T-helper 1 cell treated with Interleukin-12 subunit alpha and Interleukin-12 subunit beta and Interleukin-4 antibody, amounts not matched to agents 30 μg/mL and 1 μg/mL, for 36 hours (primary cell): ENCODE measurements around the gene NR2F6.

ENCODE experiments used
- H3K27ac Mint-ChIP-seq: one replicate; pipeline ENCODE4 v1.8.0; 2021; ENCODE audit warnings: mild to moderate bottlenecking, mixed read lengths
- H3K27me3 Mint-ChIP-seq: one replicate; pipeline ENCODE4 v1.8.0; 2021; ENCODE audit warnings: low read depth, mixed read lengths
- H3K36me3 Mint-ChIP-seq: one replicate; pipeline ENCODE4 v1.8.0; 2021; ENCODE audit warnings: low read depth, mixed read lengths
- H3K4me1 Mint-ChIP-seq: one replicate; pipeline ENCODE4 v1.8.0; 2021; ENCODE audit warnings: low read depth, mixed read lengths
- H3K4me3 Mint-ChIP-seq: one replicate; pipeline ENCODE4 v1.8.0; 2021; ENCODE audit warnings: mild to moderate bottlenecking, moderate library complexity, mixed read lengths
- H3K9me3 Mint-ChIP-seq: one replicate; pipeline ENCODE4 v1.8.0; 2021; ENCODE audit warnings: mixed read lengths

The NR2F6 gene

GRCh38 chr19:17245535-17245984, at the start of gene NR2F6:
NR2F6 (minus strand) TSS chr19:17245919; CDS start chr19:17245220, 699 bp downstream.
- H3K27me3 Mint-ChIP-seq: peaks cover 8% of the 10 kb centered on the region
- H3K9me3 Mint-ChIP-seq: no peaks in the 10 kb centered on the region
- peaks cover 6% of the 10 kb centered on the region for H3K4me1 Mint-ChIP-seq
- no peaks in the 10 kb centered on the region for H3K36me3 Mint-ChIP-seq
- peak within 1 kb of the TSS; percentile 52 for H3K27ac Mint-ChIP-seq
- peak within 1 kb of the TSS; percentile 86 for H3K4me3 Mint-ChIP-seq

- Mint-ChIP-seq H3K27ac (no peak overlapping the region), H3K36me3 (peaks cover 3% of the 10 kb centered on the region), H3K4me1 (peaks cover 5% of the 10 kb centered on the region), H3K4me3 (no peak overlapping the region), H3K9me3 (no peaks in the 10 kb centered on the region), H3K27me3 (no peaks in the 10 kb centered on the region)
These were observed 48.6 kb upstream of the NR2F6 start for GRCh38 chr19:17294051-17294891.

GRCh38 chr19:17293605-17294004, 47.9 kb upstream of the NR2F6 start:
- no peaks in the 10 kb centered on the region for H3K36me3 Mint-ChIP-seq
- H3K4me3 Mint-ChIP-seq: no peak overlapping the region

GRCh38 chr19:17292301-17293074, 46.8 kb upstream of the NR2F6 start:
- Mint-ChIP-seq H3K36me3 (no peaks in the 10 kb centered on the region), H3K4me1 (peaks cover 5% of the 10 kb centered on the region), H3K27me3 (no peaks in the 10 kb centered on the region), H3K27ac (peak overlapping the region; percentile 34), H3K9me3 (no peaks in the 10 kb centered on the region), H3K4me3 (peak overlapping the region; percentile 84)

More at GRCh38 chr19:17293605-17294004, 47.9 kb upstream of the NR2F6 start:
- Mint-ChIP-seq H3K27ac (no peak overlapping the region), H3K9me3 (no peaks in the 10 kb centered on the region), H3K4me1 (peaks cover 5% of the 10 kb centered on the region), H3K27me3 (no peaks in the 10 kb centered on the region)

- Mint-ChIP-seq H3K27ac (no peak overlapping the region), H3K4me1 (peaks cover 5% of the 10 kb centered on the region), H3K4me3 (no peak overlapping the region), H3K27me3 (no peaks in the 10 kb centered on the region), H3K9me3 (no peaks in the 10 kb centered on the region), H3K36me3 (no peaks in the 10 kb centered on the region)
These were observed 43.8 kb upstream of the NR2F6 start for GRCh38 chr19:17289489-17289888.

- no peak overlapping the region for H3K4me3 Mint-ChIP-seq
- no peak overlapping the region for H3K27ac Mint-ChIP-seq
- peaks cover 5% of the 10 kb centered on the region for H3K4me1 Mint-ChIP-seq
- H3K36me3 Mint-ChIP-seq: no peaks in the 10 kb centered on the region
- no peaks in the 10 kb centered on the region for H3K27me3 Mint-ChIP-seq
- no peaks in the 10 kb centered on the region for H3K9me3 Mint-ChIP-seq
These were observed 41.0 kb upstream of the NR2F6 start for GRCh38 chr19:17286752-17287151.

- H3K4me1 Mint-ChIP-seq: peaks cover 7% of the 10 kb centered on the region
- no peaks in the 10 kb centered on the region for H3K36me3 Mint-ChIP-seq
- no peaks in the 10 kb centered on the region for H3K27me3 Mint-ChIP-seq
- H3K27ac Mint-ChIP-seq: no peak overlapping the region
- no peaks in the 10 kb centered on the region for H3K9me3 Mint-ChIP-seq
- no peak overlapping the region for H3K4me3 Mint-ChIP-seq
These were observed 40.5 kb upstream of the NR2F6 start for GRCh38 chr19:17286263-17286662.

GRCh38 chr19:17285415-17286135, 39.9 kb upstream of the NR2F6 start:
- H3K36me3 Mint-ChIP-seq: no peaks in the 10 kb centered on the region
- H3K27me3 Mint-ChIP-seq: no peaks in the 10 kb centered on the region
- H3K4me1 Mint-ChIP-seq: peaks cover 8% of the 10 kb centered on the region
- H3K27ac Mint-ChIP-seq: no peak overlapping the region
- H3K9me3 Mint-ChIP-seq: no peaks in the 10 kb centered on the region
- H3K4me3 Mint-ChIP-seq: no peak overlapping the region

- no peaks in the 10 kb centered on the region for H3K27me3 Mint-ChIP-seq
- H3K36me3 Mint-ChIP-seq: no peaks in the 10 kb centered on the region
- H3K9me3 Mint-ChIP-seq: no peaks in the 10 kb centered on the region
- no peak overlapping the region for H3K27ac Mint-ChIP-seq
- H3K4me3 Mint-ChIP-seq: no peak overlapping the region
- peaks cover 10% of the 10 kb centered on the region for H3K4me1 Mint-ChIP-seq
These were observed 37.8 kb upstream of the NR2F6 start for GRCh38 chr19:17283504-17283996.

- Mint-ChIP-seq H3K4me1 (peaks cover 10% of the 10 kb centered on the region), H3K27me3 (no peaks in the 10 kb centered on the region), H3K27ac (no peak overlapping the region), H3K4me3 (peak overlapping the region; percentile 77), H3K9me3 (no peaks in the 10 kb centered on the region), H3K36me3 (peaks cover under 1% of the 10 kb centered on the region)
These were observed 36.9 kb upstream of the NR2F6 start for GRCh38 chr19:17282488-17283125.

- peaks cover 10% of the 10 kb centered on the region for H3K4me1 Mint-ChIP-seq
- peaks cover 5% of the 10 kb centered on the region for H3K36me3 Mint-ChIP-seq
- H3K27ac Mint-ChIP-seq: peak within 1 kb of the TSS; percentile 9
- no peaks in the 10 kb centered on the region for H3K9me3 Mint-ChIP-seq
- H3K27me3 Mint-ChIP-seq: no peaks in the 10 kb centered on the region
- peak within 1 kb of the TSS; percentile 77 for H3K4me3 Mint-ChIP-seq
These were observed 35.9 kb upstream of the NR2F6 start, which contains the start of gene ANKLE1 for GRCh38 chr19:17281391-17282304. ANKLE1 (plus strand) TSS chr19:17281901; CDS start chr19:17281921, 20 bp downstream.

- Mint-ChIP-seq H3K27ac (no peak overlapping the region), H3K36me3 (peaks cover 8% of the 10 kb centered on the region), H3K4me1 (peaks cover 10% of the 10 kb centered on the region), H3K4me3 (no peak overlapping the region), H3K27me3 (no peaks in the 10 kb centered on the region), H3K9me3 (no peaks in the 10 kb centered on the region)
These were observed 33.7 kb upstream of the NR2F6 start for GRCh38 chr19:17279436-17279835.
